ENCODE results near the gene ARHGAP30.

GRCh38 chr1:161054232-161054631, 15.5 kb downstream of the ARHGAP30 start:
- TF ChIP-seq CTCF (conservative IDR thresholded peaks at IDR 0.05; ENCODE audit: low read depth, low read length) (no peak), CEBPB (IDR thresholded peaks at IDR 0.05; ENCODE audit: low read depth, low read length) (no peak), MXI1 (IDR thresholded peaks at IDR 0.05; ENCODE audit: borderline replicate concordance, low read depth, low read length) (no peak), MAFK (IDR thresholded peaks at IDR 0.05; ENCODE audit: low read depth, low read length) (no peak)

Measured in IMR-90 (cell line).